DND-41 (cell line): ENCODE data around the gene TOX3.

Experiments used
- ATAC-seq: fragments of 200-7000 bp; cut with Tn5 transposase; 3 replicates; pipeline ENCODE4 v1.9.1; 2021; ENCODE audit warnings: low read depth; ENCODE audit not compliant: insufficient read depth
- DNase-seq: peaks from one replicate; pipeline ENCODE4 v3.0.0-alpha.2; 2020
- H2AFZ ChIP-seq: 2 replicates; pipeline ENCODE4 v1.6.0; 2012; ENCODE audit warnings: low read depth, low read length
- H3K27ac ChIP-seq: 2 replicates; pipeline ENCODE4 v1.5.1; 2012; ENCODE audit warnings: low read length, inconsistent platforms
- H3K27me3 ChIP-seq: fragments of 200-600 bp; sonication (generic); 2 replicates; pipeline ENCODE4 v1.6.0; 2012; ENCODE audit warnings: low read length, mild to moderate bottlenecking, inconsistent platforms; ENCODE audit not compliant: insufficient read depth, poor library complexity
- H3K36me3 ChIP-seq: 2 replicates; pipeline ENCODE4 v1.5.1; 2012; ENCODE audit warnings: low read length, inconsistent platforms; ENCODE audit not compliant: insufficient read depth
- H3K4me1 ChIP-seq: 2 replicates; pipeline ENCODE4 v1.5.1; 2012; ENCODE audit warnings: mild to moderate bottlenecking, low read length; ENCODE audit not compliant: insufficient read depth
- H3K4me2 ChIP-seq: 2 replicates; pipeline ENCODE4 v1.6.0; 2012; ENCODE audit warnings: mild to moderate bottlenecking, moderate library complexity, low read length, inconsistent platforms; ENCODE audit not compliant: insufficient read depth
- H3K4me3 ChIP-seq, 2 experiments: fragments of 200-600 bp in 1 of 2; shearing (Covaris generic) in 1 of 2; 2 replicates each; pipeline ENCODE4 v1.5.1; 2012 to 2016; ENCODE audit warnings: inconsistent platforms in 2 of 2, low read length in 2 of 2, mild to moderate bottlenecking in 2 of 2, low read depth in 1 of 2, moderate library complexity in 1 of 2
- H3K79me2 ChIP-seq: 2 replicates; pipeline ENCODE4 v1.6.0; 2012; ENCODE audit warnings: low read length, inconsistent platforms; ENCODE audit not compliant: insufficient read depth
- H3K9ac ChIP-seq: 2 replicates; pipeline ENCODE4 v1.6.0; 2012; ENCODE audit warnings: low read depth, mild to moderate bottlenecking, inconsistent platforms, low read length, moderate library complexity
- H3K9me3 ChIP-seq: 2 replicates; pipeline ENCODE4 v1.5.1; 2012; ENCODE audit warnings: low read length, moderate library complexity, mild to moderate bottlenecking, inconsistent platforms; ENCODE audit not compliant: insufficient read depth, severe bottlenecking
- H4K20me1 ChIP-seq: 2 replicates; pipeline ENCODE4 v1.6.0; 2012; ENCODE audit warnings: low read length; ENCODE audit not compliant: insufficient read depth
- CTCF ChIP-seq: IDR thresholded peaks from 2 replicates; pipeline ENCODE4 v1.5.1; 2012; ENCODE audit warnings: borderline replicate concordance, low read length, moderate library complexity, mild to moderate bottlenecking; ENCODE audit not compliant: poor library complexity, severe bottlenecking; ENCODE audit errors: extremely low read depth
- EZH2 ChIP-seq: IDR thresholded peaks from 3 replicates; pipeline ENCODE4 v1.6.1; 2012; ENCODE audit warnings: borderline replicate concordance, low read depth, mild to moderate bottlenecking, moderate library complexity, low read length, inconsistent platforms; ENCODE audit not compliant: severe bottlenecking

TOX3 gene

GRCh38 chr16:52568983-52569690, 22.2 kb upstream of the TOX3 start:
- Histone ChIP-seq H3K9ac (no peak overlapping the region), H3K9me3 (no peaks in the 10 kb centered on the region), H3K4me2 (no peak overlapping the region), H3K79me2 (no peaks in the 10 kb centered on the region), H3K4me1 (no peaks in the 10 kb centered on the region), H2AFZ (no peak overlapping the region), H3K36me3 (no peaks in the 10 kb centered on the region), H3K4me3 (no peak overlapping the region), H3K27ac (no peak overlapping the region), H4K20me1 (no peaks in the 10 kb centered on the region), H3K27me3 (peaks cover 18% of the 10 kb centered on the region)
- no peak for DNase-seq
- no peak for TF ChIP-seq EZH2
- no peak for TF ChIP-seq CTCF
- no peak for ATAC-seq

- no peak for TF ChIP-seq CTCF
- no peaks in the 10 kb centered on the region for H3K36me3 ChIP-seq
- ATAC-seq (no peak), DNase-seq (no peak)
- H3K4me1 ChIP-seq = no peaks in the 10 kb centered on the region
- H4K20me1 ChIP-seq = no peaks in the 10 kb centered on the region
- no peak overlapping the region for H3K4me2 ChIP-seq
- peaks cover 12% of the 10 kb centered on the region for H3K27me3 ChIP-seq
- no peak overlapping the region for H2AFZ ChIP-seq
- H3K4me3 ChIP-seq = no peak overlapping the region
- no peak overlapping the region for H3K9ac ChIP-seq
- H3K27ac ChIP-seq = no peak overlapping the region
- H3K9me3 ChIP-seq = no peaks in the 10 kb centered on the region
- H3K79me2 ChIP-seq = no peaks in the 10 kb centered on the region
Observed at GRCh38 chr16:52568495-52568894, 21.6 kb upstream of the TOX3 start.

- H3K4me1 ChIP-seq = no peaks in the 10 kb centered on the region
- H3K36me3 ChIP-seq = no peaks in the 10 kb centered on the region
- H3K4me2 ChIP-seq = no peak overlapping the region
- H3K27ac ChIP-seq = no peak overlapping the region
- no peak overlapping the region for H3K9ac ChIP-seq
- DNase-seq (no peak), ATAC-seq (no peak)
- no peaks in the 10 kb centered on the region for H3K79me2 ChIP-seq
- H3K4me3 ChIP-seq = no peak overlapping the region
- H4K20me1 ChIP-seq = no peaks in the 10 kb centered on the region
- no peak for TF ChIP-seq EZH2
- no peak for TF ChIP-seq CTCF
- H2AFZ ChIP-seq = no peak overlapping the region
- peaks cover 7% of the 10 kb centered on the region for H3K27me3 ChIP-seq
- no peaks in the 10 kb centered on the region for H3K9me3 ChIP-seq
Observed at GRCh38 chr16:52567193-52567592, 20.2 kb upstream of the TOX3 start.
